OCI-LY3 (cell line): Measurements from ENCODE around the gene PLPPR1.

ENCODE experiments used
- EZH2phosphoT487 ChIP-seq: fragments of 200-600 bp; shearing (Covaris generic); IDR thresholded peaks from 2 replicates; pipeline ENCODE4 v1.6.1; 2018; ENCODE audit warnings: antibody characterized with exemption, mixed run types, low read depth
- TF ChIP-seq, protein P1 (sequence below): fragments of 200-600, 300-600 bp; sonication (generic); IDR thresholded peaks from 2 replicates; pipeline ENCODE4 v1.5.1; 2014; ENCODE audit warnings: antibody characterized with exemption, low read length, low read depth

DNA sequence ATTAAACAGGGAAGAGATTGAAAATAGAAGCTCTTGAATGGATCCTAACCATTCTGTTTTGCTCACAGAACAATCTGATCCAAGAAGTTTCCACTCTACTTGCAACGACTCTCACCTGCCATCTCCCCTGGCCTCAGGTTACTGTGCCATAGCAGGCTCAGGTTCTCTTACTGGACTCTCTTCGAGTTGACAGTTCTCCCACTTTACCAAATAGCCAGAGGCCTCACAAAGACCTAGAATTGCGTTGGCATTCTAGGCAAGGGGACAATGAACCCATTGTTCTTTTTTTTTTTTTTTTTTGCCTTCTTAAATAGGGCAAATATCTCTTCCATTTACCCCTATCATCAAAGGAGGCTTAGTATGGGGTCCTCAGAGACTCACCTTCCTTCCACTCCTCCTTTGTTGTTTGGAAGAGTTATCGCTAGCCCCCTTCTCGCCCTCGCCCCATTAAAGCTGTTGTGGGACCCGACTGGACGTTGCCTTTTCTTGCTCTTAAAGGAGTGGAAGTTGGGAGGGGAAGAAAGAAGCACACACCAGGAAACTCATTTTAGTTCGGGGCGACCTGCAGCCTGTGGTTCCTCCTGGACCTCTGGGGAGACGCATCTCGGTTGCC is 688 bp upstream of the PLPPR1 start:
- TF ChIP-seq EZH2phosphoT487, result no peak
- TF ChIP-seq, protein P1, sequence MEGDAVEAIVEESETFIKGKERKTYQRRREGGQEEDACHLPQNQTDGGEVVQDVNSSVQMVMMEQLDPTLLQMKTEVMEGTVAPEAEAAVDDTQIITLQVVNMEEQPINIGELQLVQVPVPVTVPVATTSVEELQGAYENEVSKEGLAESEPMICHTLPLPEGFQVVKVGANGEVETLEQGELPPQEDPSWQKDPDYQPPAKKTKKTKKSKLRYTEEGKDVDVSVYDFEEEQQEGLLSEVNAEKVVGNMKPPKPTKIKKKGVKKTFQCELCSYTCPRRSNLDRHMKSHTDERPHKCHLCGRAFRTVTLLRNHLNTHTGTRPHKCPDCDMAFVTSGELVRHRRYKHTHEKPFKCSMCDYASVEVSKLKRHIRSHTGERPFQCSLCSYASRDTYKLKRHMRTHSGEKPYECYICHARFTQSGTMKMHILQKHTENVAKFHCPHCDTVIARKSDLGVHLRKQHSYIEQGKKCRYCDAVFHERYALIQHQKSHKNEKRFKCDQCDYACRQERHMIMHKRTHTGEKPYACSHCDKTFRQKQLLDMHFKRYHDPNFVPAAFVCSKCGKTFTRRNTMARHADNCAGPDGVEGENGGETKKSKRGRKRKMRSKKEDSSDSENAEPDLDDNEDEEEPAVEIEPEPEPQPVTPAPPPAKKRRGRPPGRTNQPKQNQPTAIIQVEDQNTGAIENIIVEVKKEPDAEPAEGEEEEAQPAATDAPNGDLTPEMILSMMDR, result no peak
